Ovary (tissue), 9 donors: ENCODE data around the gene DEPDC1B. TPM values are rescaled to one million over a fixed set of nuclear protein-coding genes. Genes with fewer than 3 reads are reported as not detected.

Experiments
- DNase-seq, 5 donors: peaks; one replicate each; pipeline ENCODE4 v3.0.0-alpha.2; 2019 to 2020
- H3K27ac ChIP-seq, 2 donors: fragments of 200-600 bp; one replicate each; pipeline versions ENCODE4 v1.5.1 to v1.8.0; 2019 to 2022
- H3K27me3 ChIP-seq: fragments of 200-600 bp; one replicate; pipeline ENCODE4 v1.8.0; 2022
- H3K36me3 ChIP-seq: fragments of 200-600 bp; sonication (generic); one replicate; pipeline ENCODE4 v1.5.1; 2019
- H3K4me1 ChIP-seq: one replicate; pipeline ENCODE4 v1.8.1; 2013; ENCODE audit warnings: mild to moderate bottlenecking, moderate library complexity; ENCODE audit not compliant: insufficient read depth
- H3K4me3 ChIP-seq: fragments of 200-600 bp; sonication (generic); one replicate; pipeline ENCODE4 v1.5.1; 2017
- H3K9me3 ChIP-seq, 2 donors: fragments of 200-600 bp in 1 of 2; sonication (generic) in 1 of 2; one replicate each; pipeline versions ENCODE4 v1.5.1 to v1.8.1; 2013 to 2019; ENCODE audit warnings: mild to moderate bottlenecking in 1 of 2, moderate library complexity in 1 of 2
- CTCF ChIP-seq, 3 donors: fragments of 450-650 bp in 2 of 3; fragments of 200-600 bp in 1 of 3; IDR thresholded peaks; one replicate each; pipeline versions ENCODE4 v1.5.1 to v1.8.0; 2016 to 2022; ENCODE audit warnings: antibody characterized with exemption in 3 of 3, mild to moderate bottlenecking in 1 of 3
- EP300 ChIP-seq: sonication (generic); formaldehyde crosslinking; IDR thresholded peaks from one replicate; pipeline ENCODE4 v1.6.1; 2017; ENCODE audit warnings: antibody characterized with exemption
- POLR2A ChIP-seq: fragments of 450-650 bp; IDR thresholded peaks from one replicate; pipeline ENCODE4 v1.6.1; 2017; ENCODE audit warnings: antibody characterized with exemption, mild to moderate bottlenecking, moderate library complexity
- WGBS, 3 donors: extraction: QIAGEN DNeasy Blood & Tissue Kit in 1 of 3; methylation state at CpG; one replicate each; pipeline versions ENCODE4 v1.1.5 to v1.1.7; 2013 to 2017; 5-methylcytosine and 5-hydroxymethylcytosine counted together
- intact Hi-C, 4 donors: fragments of 100-400 bp; cut with DNase I; formaldehyde crosslinking; loops; one replicate each; pipeline versions ENCODE4 v1.11.0 to v1.15.1; 2022 to 2023
- polyA plus RNA-seq, 2 donors: library from polyadenylated mRNA; stranded (reverse); fragments of 200-250 nt in 1 of 2; fragments of 350-450 nt in 1 of 2; fragmentation: Illumina TruSeq in 1 of 2; extraction: RNeasy Lipid Tissue Mini Kit (QIAGEN cat#74804) in 1 of 2; gene quantifications; one replicate each; pipeline ENCODE4 v1.2.3, GENCODE V29; 2013 to 2014
- total RNA-seq, 7 donors: library from RNA; depleted of rRNA in 2 of 7; stranded (reverse); fragments of >200 nt in 2 of 7; fragmentation: NEBNext Ultra II Directional in 3 of 7; extraction: Animal tissue kit (Norgen Biotek cat#: 25700) in 3 of 7; gene quantifications; one replicate each; pipeline versions ENCODE4 v1.1.0 to v1.2.4, GENCODE V29; 2016 to 2023
- donor health status: DM: no; HTN: no; CAD: no; lungs with moderate emphysema.
- donor health status: DM: no; HTN: no; CAD: no.
- donor health status: Bipolar disorder and iron deficiency.
- donor health status: DM: yes; HTN: yes; CAD: no.
- donor health status: DM: no; HTN: no; CAD: no.
- donor health status: DM: yes; HTN: yes; CAD: no.

Gene DEPDC1B
- total and polyA plus RNA-seq, 9 donors: 0.36 to 1.2 (median 0.65) TPM; not detected in 3

DNA sequence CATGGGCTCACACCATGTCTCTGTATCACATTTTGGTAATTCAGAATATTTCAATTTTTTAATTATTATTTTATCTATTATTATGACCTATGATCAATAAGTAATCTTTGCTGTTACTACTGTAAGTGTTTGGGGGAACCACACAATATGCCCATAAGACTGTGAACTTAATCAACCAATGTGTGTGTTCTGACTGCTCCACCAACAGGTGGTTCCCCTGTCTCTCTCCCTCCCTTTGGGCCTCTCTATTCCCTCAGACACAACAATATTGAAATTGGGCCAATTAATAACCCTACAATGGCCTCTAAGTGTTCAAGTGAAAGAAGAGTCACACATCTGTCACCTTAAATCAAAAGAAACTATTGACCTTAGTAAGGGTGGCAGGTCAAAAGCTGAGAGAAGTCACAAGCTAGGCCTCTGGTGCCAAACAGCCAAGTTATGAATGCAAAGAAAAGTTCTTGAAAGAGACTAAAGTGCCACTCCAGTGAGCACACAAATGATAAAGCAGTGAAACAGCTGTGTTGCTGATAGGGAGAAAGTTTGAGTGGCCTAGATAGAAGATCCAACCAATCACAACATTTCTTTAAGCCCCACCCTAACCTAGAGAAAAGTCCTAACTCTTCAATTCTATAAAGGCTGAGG, 88.7 kb downstream of the DEPDC1B start:
- no peak for TF ChIP-seq EP300
- TF ChIP-seq CTCF (IDR thresholded peaks at IDR 0.05): no peak
- no peak for TF ChIP-seq POLR2A
- DNase-seq: no peak

GRCh38 chr5:60604771-60605170, 95.2 kb downstream of the DEPDC1B start:
- intact Hi-C loops: no loop called here
- no peaks in the 10 kb centered on the region for H3K4me1 ChIP-seq
- H3K27ac ChIP-seq: no peak overlapping the region
- WGBS, 3 donors: 55 to 74% (median 63%) methylated on average over 1 of the region's 1 CpG
- no peak overlapping the region for H3K4me3 ChIP-seq
- H3K36me3 ChIP-seq: no peaks in the 10 kb centered on the region
- DNase-seq: no peak
- H3K27me3 ChIP-seq: no peaks in the 10 kb centered on the region
- H3K9me3 ChIP-seq: no peaks in the 10 kb centered on the region
- TF ChIP-seq POLR2A: no peak
- TF ChIP-seq CTCF (IDR thresholded peaks at IDR 0.05): no peak
- TF ChIP-seq EP300: no peak

More for the DNA sequence above, 88.7 kb downstream of the DEPDC1B start:
- Histone ChIP-seq H3K4me1 (no peaks in the 10 kb centered on the region), H3K4me3 (no peak overlapping the region), H3K9me3 (peaks cover 0 to 5% of the 10 kb centered on the region in 2 donors), H3K27me3 (no peaks in the 10 kb centered on the region), H3K36me3 (no peaks in the 10 kb centered on the region), H3K27ac (no peak overlapping the region)
- intact Hi-C loops: no loop called here

GRCh38 chr5:60598424-60598823, 101.5 kb downstream of the DEPDC1B start:
- 70 to 84% (median 74%) methylated on average over 4 of the region's 4 CpGs for WGBS, 3 donors
- Histone ChIP-seq H3K27me3 (no peaks in the 10 kb centered on the region), H3K27ac (no peak overlapping the region), H3K4me3 (no peak overlapping the region), H3K9me3 (no peaks in the 10 kb centered on the region), H3K4me1 (no peaks in the 10 kb centered on the region), H3K36me3 (no peaks in the 10 kb centered on the region)
- intact Hi-C loops: no loop called here
- no peak for DNase-seq
- TF ChIP-seq CTCF (IDR thresholded peaks at IDR 0.05): no peak
- TF ChIP-seq POLR2A: no peak
- TF ChIP-seq EP300: no peak

- WGBS, 3 donors: 52 to 61% (median 53%) methylated on average over 3 of the region's 3 CpGs
- TF ChIP-seq POLR2A (no peak), CTCF (IDR thresholded peaks at IDR 0.05) (no peak), EP300 (no peak)
- Histone ChIP-seq H3K9me3 (no peaks in the 10 kb centered on the region), H3K27me3 (no peaks in the 10 kb centered on the region), H3K36me3 (no peaks in the 10 kb centered on the region), H3K4me1 (no peaks in the 10 kb centered on the region), H3K27ac (no peak overlapping the region), H3K4me3 (no peak overlapping the region)
- intact Hi-C loops: no loop called here
- DNase-seq: no peak
Observed at GRCh38 chr5:60597572-60598320, 102.2 kb downstream of the DEPDC1B start.
